ENCODE results near the gene CWC25. TPM values are rescaled to one million over a fixed set of nuclear protein-coding genes. Genes with fewer than 3 reads are reported as not detected.

CWC25 gene
- total and polyA plus RNA-seq, 2 of the 13 experiments (the other 11 are each of a cell fraction or from before 2014, with no cell fraction given), result 15.6 to 22.7 TPM

DNA sequence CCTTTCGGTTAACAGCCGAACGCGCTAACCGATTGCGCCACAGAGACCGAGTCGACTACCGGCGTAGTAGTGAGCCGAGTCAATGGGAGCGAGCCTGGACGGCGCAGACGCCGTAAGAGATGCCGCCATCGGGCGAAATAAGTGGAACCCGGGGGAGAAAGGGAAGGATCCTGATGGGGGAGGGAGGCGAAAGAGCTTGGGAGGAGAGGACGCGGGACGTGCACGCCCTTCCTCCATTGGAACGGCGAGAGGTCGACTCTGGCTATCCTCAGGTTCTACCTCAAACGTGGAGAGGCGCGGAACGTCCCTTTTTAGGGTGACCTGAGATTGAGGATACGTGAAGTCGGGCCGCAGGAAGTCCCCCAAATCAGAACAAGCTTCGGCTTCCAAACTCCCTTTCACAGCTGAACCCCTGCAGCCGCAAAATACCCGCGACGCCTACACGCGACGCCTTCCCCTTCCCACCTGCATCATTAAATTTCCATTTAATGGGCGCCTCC lies 73.3 kb downstream of the CWC25 start (continued):
- TF ChIP-seq, protein P1, sequence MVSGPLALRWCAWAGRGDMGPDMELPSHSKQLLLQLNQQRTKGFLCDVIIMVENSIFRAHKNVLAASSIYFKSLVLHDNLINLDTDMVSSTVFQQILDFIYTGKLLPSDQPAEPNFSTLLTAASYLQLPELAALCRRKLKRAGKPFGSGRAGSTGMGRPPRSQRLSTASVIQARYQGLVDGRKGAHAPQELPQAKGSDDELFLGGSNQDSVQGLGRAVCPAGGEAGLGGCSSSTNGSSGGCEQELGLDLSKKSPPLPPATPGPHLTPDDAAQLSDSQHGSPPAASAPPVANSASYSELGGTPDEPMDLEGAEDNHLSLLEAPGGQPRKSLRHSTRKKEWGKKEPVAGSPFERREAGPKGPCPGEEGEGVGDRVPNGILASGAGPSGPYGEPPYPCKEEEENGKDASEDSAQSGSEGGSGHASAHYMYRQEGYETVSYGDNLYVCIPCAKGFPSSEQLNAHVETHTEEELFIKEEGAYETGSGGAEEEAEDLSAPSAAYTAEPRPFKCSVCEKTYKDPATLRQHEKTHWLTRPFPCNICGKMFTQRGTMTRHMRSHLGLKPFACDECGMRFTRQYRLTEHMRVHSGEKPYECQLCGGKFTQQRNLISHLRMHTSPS (CRISPR knock-in tag; IDR thresholded peaks at IDR 0.05; ENCODE audit: low read depth), result no peak
- TF ChIP-seq SOX6 (IDR thresholded peaks at IDR 0.05) (no peak), SOX6 (CRISPR knock-in tag; IDR thresholded peaks at IDR 0.05) (peak; percentile 55; the same call in 1 of the 2 replicates), SOX13 (IDR thresholded peaks at IDR 0.05) (no peak), SOX13 (CRISPR knock-in tag; conservative IDR thresholded peaks at IDR 0.05 in 1 of 2, IDR thresholded peaks at IDR 0.05 in 1 of 2) (peak in 1 of 2 experiments; percentile 42; a peak in 1 of 4 replicates), ZNF607 (CRISPR knock-in tag; IDR thresholded peaks at IDR 0.05; ENCODE audit: borderline replicate concordance) (peak; percentile 17; the same call in 1 of the 2 replicates), GLI4 (CRISPR knock-in tag; IDR thresholded peaks at IDR 0.05; ENCODE audit: borderline replicate concordance) (no peak), DPF2 (CRISPR knock-in tag; IDR thresholded peaks at IDR 0.05; ENCODE audit: borderline replicate concordance, low read depth) (no peak), ZNF451 (CRISPR knock-in tag; IDR thresholded peaks at IDR 0.05) (peak; percentile 54; the same call in 1 of the 2 replicates), REXO4 (CRISPR knock-in tag; IDR thresholded peaks at IDR 0.05; ENCODE audit: borderline replicate concordance) (peak; percentile 28; the same call in 1 of the 2 replicates), ZNF619 (CRISPR knock-in tag; IDR thresholded peaks at IDR 0.05) (0 out of 2 replicates have a peak, but pooled peaks have one; percentile 51), SIN3B (IDR thresholded peaks at IDR 0.05; ENCODE audit: low read length) (0 out of 2 replicates have a peak, but pooled peaks have one; percentile 38), AHR (CRISPR knock-in tag; IDR thresholded peaks at IDR 0.05) (peak; percentile 58; the same call in 1 of the 2 replicates)

Data from HepG2 (cell line).